HCT116 (cell line): ENCODE measurements around the gene FBN1.

Experiments
- CEBPB ChIP-seq: IDR thresholded peaks from 2 replicates; pipeline ENCODE4 v1.6.1; 2012; ENCODE audit warnings: low read depth
- CTCF ChIP-seq, 3 experiments: fragments of 200-600 bp in 1 of 3; sonication (generic) in 1 of 3; IDR thresholded peaks in 2 of 3; conservative IDR thresholded peaks in 1 of 3; 2 replicates each; pipeline ENCODE4 v1.5.1; 2012 to 2017; ENCODE audit warnings: low read depth in 2 of 3, low read length in 2 of 3, antibody characterized with exemption in 1 of 3, borderline replicate concordance in 1 of 3, control low read depth in 1 of 3, mild to moderate bottlenecking in 1 of 3, mixed read lengths in 1 of 3, mixed run types in 1 of 3, moderate library complexity in 1 of 3; ENCODE audit not compliant: insufficient read depth in 1 of 3
- EGR1 ChIP-seq: IDR thresholded peaks from 2 replicates; pipeline ENCODE4 v1.6.1; 2012; ENCODE audit warnings: low read depth
- EZH2 ChIP-seq: fragments of 200-600 bp; sonication (generic); IDR thresholded peaks from 2 replicates; pipeline ENCODE4 v1.6.1; 2017; ENCODE audit warnings: antibody characterized with exemption, mixed run types
- EZH2phosphoT487 ChIP-seq: fragments of 200-600 bp; IDR thresholded peaks from 2 replicates; pipeline ENCODE4 v1.6.1; 2018; ENCODE audit warnings: antibody characterized with exemption, borderline replicate concordance
- POLR2A ChIP-seq: IDR thresholded peaks from 2 replicates; pipeline ENCODE4 v1.7.0; 2011; ENCODE audit warnings: borderline replicate concordance; ENCODE audit not compliant: insufficient read depth, insufficient read length; ENCODE audit errors: extremely low read depth
- POLR2AphosphoS5 ChIP-seq: IDR thresholded peaks from 2 replicates; pipeline ENCODE4 v1.6.1; 2011; ENCODE audit warnings: mild to moderate bottlenecking, low read depth, low read length, moderate library complexity
- RAD21 ChIP-seq: IDR thresholded peaks from 2 replicates; pipeline ENCODE4 v1.6.1; 2012; ENCODE audit warnings: low read depth, mild to moderate bottlenecking
- SIN3A ChIP-seq: IDR thresholded peaks from 2 replicates; pipeline ENCODE4 v1.6.1; 2012; ENCODE audit warnings: low read depth
- SRF ChIP-seq: IDR thresholded peaks from 2 replicates; pipeline ENCODE4 v1.6.1; 2012; ENCODE audit warnings: low read depth
- TCF7L2 ChIP-seq: IDR thresholded peaks from 2 replicates; pipeline ENCODE4 v1.7.0; 2011; ENCODE audit warnings: borderline replicate concordance, inconsistent platforms; ENCODE audit not compliant: insufficient read depth, insufficient read length; ENCODE audit errors: extremely low read depth
- YY1 ChIP-seq: IDR thresholded peaks from 2 replicates; pipeline ENCODE4 v1.6.1; 2011; ENCODE audit warnings: low read length, low read depth, moderate library complexity, mild to moderate bottlenecking; ENCODE audit not compliant: insufficient replicate concordance; ENCODE audit errors: extremely low read depth
- ZBTB33 ChIP-seq: IDR thresholded peaks from 2 replicates; pipeline ENCODE4 v1.6.1; 2011; ENCODE audit warnings: mild to moderate bottlenecking, low read length, moderate library complexity; ENCODE audit not compliant: insufficient replicate concordance; ENCODE audit errors: extremely low read depth
- ZNF274 ChIP-seq: fragments of 200-500 bp; sonication (Bioruptor generic); IDR thresholded peaks from 2 replicates; pipeline ENCODE4 v1.6.1; 2014; ENCODE audit warnings: mild to moderate bottlenecking, low read depth, low read length, inconsistent platforms

GRCh38 chr15:48557335-48557734 is 88.2 kb downstream of the FBN1 start:
- TF ChIP-seq ZNF274 (no peak), CTCF (IDR thresholded peaks at IDR 0.05 in 2 of 3, conservative IDR thresholded peaks at IDR 0.05 in 1 of 3; ENCODE audit: borderline replicate concordance in 1 of 3, insufficient read depth in 1 of 3, low read depth in 2 of 3, low read length in 2 of 3) (no peak), POLR2A (no peak), POLR2AphosphoS5 (no peak), EGR1 (no peak), YY1 (no peak), CEBPB (no peak), EZH2phosphoT487 (no peak), RAD21 (no peak), SIN3A (no peak), TCF7L2 (no peak), SRF (no peak), ZBTB33 (no peak), EZH2 (no peak)
